K562 (cell line): ENCODE data around the gene PFN3. TPM values are rescaled to one million over a fixed set of nuclear protein-coding genes. Genes with fewer than 3 reads are reported as not detected.
A peak's percentile ranks its signal among the peaks of the same experiment; 100 is the strongest.

Experiments used
- BCL6 ChIP-seq: fragments of 250-450 bp; sonication (Bioruptor Pico); IDR thresholded peaks from 2 replicates; pipeline ENCODE4 v1.4.0; 2020
- EP400 ChIP-seq: fragments of 450-650 bp; IDR thresholded peaks from 2 replicates; pipeline ENCODE4 v1.6.1; 2017; ENCODE audit warnings: antibody characterized with exemption, mild to moderate bottlenecking, moderate library complexity
- ERF ChIP-seq: fragments of 450-650 bp; formaldehyde crosslinking; IDR thresholded peaks from 2 replicates; pipeline ENCODE4 v1.4.0; 2020; ENCODE audit warnings: mild to moderate bottlenecking, mixed read lengths
- HDAC3 ChIP-seq: fragments of 450-650 bp; IDR thresholded peaks from 2 replicates; pipeline ENCODE4 v1.6.1; 2018; ENCODE audit warnings: borderline replicate concordance, mild to moderate bottlenecking, moderate library complexity; ENCODE audit not compliant: partially characterized antibody
- HNRNPL ChIP-seq: fragments of 200-400 bp; formaldehyde crosslinking; IDR thresholded peaks from 2 replicates; pipeline ENCODE4 v1.6.1; 2017; ENCODE audit warnings: low read depth, mild to moderate bottlenecking, low read length
- ID3 ChIP-seq, 2 experiments: fragments of 250-450 bp in 1 of 2; fragments of 450-650 bp in 1 of 2; sonication (Bioruptor Pico) in 1 of 2; IDR thresholded peaks; 2 replicates each; pipeline versions ENCODE4 v1.6.1 to v1.8.0; 2016 to 2021; ENCODE audit warnings: mild to moderate bottlenecking in 2 of 2, moderate library complexity in 2 of 2, missing compliant biosample characterization in 1 of 2, missing genetic modification characterization in 1 of 2
- KDM5B ChIP-seq: fragments of 200-600 bp; sonication (generic); IDR thresholded peaks from 2 replicates; pipeline ENCODE4 v1.6.1; 2012; ENCODE audit warnings: low read depth, mild to moderate bottlenecking, moderate library complexity, low read length, control low read depth, inconsistent platforms; ENCODE audit not compliant: insufficient replicate concordance
- NR4A1 ChIP-seq, 2 experiments: fragments of 250-450 bp in 1 of 2; fragments of 450-650 bp in 1 of 2; sonication (Bioruptor Pico) in 1 of 2; IDR thresholded peaks; 2 replicates each; pipeline versions ENCODE4 v1.4.0 to v1.6.1; 2016 to 2020; ENCODE audit warnings: mild to moderate bottlenecking in 2 of 2, missing compliant biosample characterization in 1 of 2, missing genetic modification characterization in 1 of 2, moderate library complexity in 1 of 2
- PCBP1 ChIP-seq: fragments of 200-400 bp; formaldehyde crosslinking; IDR thresholded peaks from 2 replicates; pipeline ENCODE4 v1.6.1; 2018; ENCODE audit warnings: mild to moderate bottlenecking, low read depth, low read length; ENCODE audit not compliant: poor library complexity, severe bottlenecking
- PHB ChIP-seq: fragments of 250-450 bp; sonication (Bioruptor Pico); IDR thresholded peaks from 2 replicates; pipeline ENCODE4 v1.5.0; 2021
- SLC30A9 ChIP-seq: fragments of 250-450 bp; sonication (Bioruptor Pico); IDR thresholded peaks from 2 replicates; pipeline ENCODE4 v1.8.0; 2022; ENCODE audit warnings: mild to moderate bottlenecking, moderate library complexity
- TAF1 ChIP-seq: IDR thresholded peaks from 2 replicates; pipeline ENCODE4 v1.6.1; 2011; ENCODE audit warnings: mild to moderate bottlenecking, low read length, moderate library complexity; ENCODE audit not compliant: insufficient read depth, control insufficient read depth, severe bottlenecking; ENCODE audit errors: extremely low read depth
- TCF7 ChIP-seq: sonication (generic); IDR thresholded peaks from 2 replicates; pipeline ENCODE4 v1.6.1; 2016; ENCODE audit warnings: antibody characterized with exemption, borderline replicate concordance
- ZNF212 ChIP-seq: fragments of 450-650 bp; formaldehyde crosslinking; IDR thresholded peaks from 2 replicates; pipeline ENCODE4 v1.4.0; 2020; ENCODE audit warnings: mild to moderate bottlenecking
- ZNF431 ChIP-seq: sonication (generic); formaldehyde crosslinking; IDR thresholded peaks from 2 replicates; pipeline ENCODE4 v1.8.0; 2022; ENCODE audit warnings: mild to moderate bottlenecking, missing genetic modification reagents
- ZNF764 ChIP-seq: fragments of 250-450 bp; sonication (Bioruptor Pico); IDR thresholded peaks from 2 replicates; pipeline ENCODE4 v1.4.0; 2020; ENCODE audit warnings: low read depth, mild to moderate bottlenecking, moderate library complexity
- polyA plus RNA-seq, 8 experiments: library from polyadenylated mRNA; depleted of rRNA in 4 of 8; stranded (reverse) in 5 of 8; unstranded in 3 of 8; fragments of >200 nt; fragmentation: Nextera tagmentation in 2 of 8; fragmentation: Illumina TruSeq in 1 of 8; extraction: Ambion mirVana in 2 of 8; extraction: Trizol in 1 of 8; gene quantifications; 2 replicates each; pipeline versions ENCODE4 v1.2.1 to v1.2.3, GENCODE V29; 2011 to 2014; ENCODE audit warnings: inconsistent platforms in 1 of 8, missing spikeins in 1 of 8
- total RNA-seq, 7 experiments: library from RNA; depleted of rRNA in 6 of 7; stranded (reverse); fragments of >200 nt in 6 of 7; fragmentation: Illumina TruSeq in 2 of 7; extraction: Trizol in 2 of 7; gene quantifications; 2 replicates each; pipeline versions ENCODE4 v1.2.1 to v1.2.3, GENCODE V29; 2011 to 2021; ENCODE audit warnings: low replicate concordance in 1 of 7
- TF ChIP-seq, protein P1 (sequence below): sonication (generic); formaldehyde crosslinking; IDR thresholded peaks from 2 replicates; pipeline ENCODE4 v1.8.0; 2023; ENCODE audit warnings: mild to moderate bottlenecking, missing genetic modification reagents
- TF ChIP-seq, protein P2 (sequence below): sonication (generic); formaldehyde crosslinking; IDR thresholded peaks from 2 replicates; pipeline ENCODE4 v1.8.0; 2023; ENCODE audit warnings: mild to moderate bottlenecking, missing genetic modification reagents

The PFN3 gene
- total and polyA plus RNA-seq, 9 of the 15 experiments (the other 6 are each of a cell fraction or from before 2014, with no cell fraction given): not detected

DNA sequence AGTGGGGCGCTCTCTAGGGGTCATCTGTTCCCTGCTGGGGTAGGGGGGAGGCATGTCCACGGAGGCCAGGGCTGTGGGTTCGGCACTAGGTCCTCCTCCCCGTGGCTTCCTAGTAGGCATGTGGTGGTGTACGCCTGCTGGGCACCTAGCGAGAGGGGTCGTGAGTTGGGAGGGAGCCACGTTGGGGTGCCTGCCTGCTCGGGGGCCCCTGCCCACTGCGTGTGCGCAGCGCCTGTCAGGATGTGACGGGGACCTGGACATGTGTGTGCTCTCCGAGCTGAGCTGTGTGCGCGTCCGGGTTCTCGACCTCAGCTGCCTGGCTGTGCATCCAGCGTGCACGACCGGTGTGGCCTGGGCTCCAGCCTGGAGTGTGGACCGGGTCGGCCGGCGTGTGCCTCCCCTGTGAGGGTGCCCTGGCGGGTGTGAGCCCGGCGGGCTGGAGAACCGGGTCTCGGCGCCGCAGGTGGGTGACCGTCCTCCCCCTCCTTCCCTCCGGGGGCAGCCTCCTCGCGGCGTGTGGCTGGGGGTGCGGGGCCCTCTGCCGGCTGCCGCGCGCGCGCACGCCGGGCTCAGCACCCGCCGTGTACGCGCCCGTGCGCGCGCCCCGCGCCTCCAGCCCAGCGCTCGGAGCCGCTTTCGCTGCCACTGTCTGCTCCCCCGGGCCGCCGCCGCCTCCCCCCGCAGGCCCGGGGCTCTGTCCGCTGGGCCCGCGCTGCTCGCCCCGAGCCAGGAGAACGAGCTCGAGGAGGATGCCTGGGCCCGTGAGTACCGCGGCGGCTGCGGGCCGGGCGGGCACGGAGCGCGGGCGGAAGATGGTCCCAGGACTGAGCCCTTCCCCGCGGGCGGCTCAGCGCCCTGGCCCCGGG, 46.0 kb upstream of the PFN3 start, which contains the start of gene PRR7 (continued):
- TF ChIP-seq PHB (CRISPR knock-in tag) (peak; percentile 97), HDAC3 (no peak), BCL6 (no peak), ERF (CRISPR knock-in tag) (peak; percentile 91), ID3 (CRISPR knock-in tag; IDR thresholded peaks at IDR 0.05) (no peak), ID3 (tag; IDR thresholded peaks at IDR 0.05) (peak; percentile 64; the same call in 1 of the 2 replicates), NR4A1 (CRISPR knock-in tag; IDR thresholded peaks at IDR 0.05) (no peak; the same call in 1 of the 2 replicates), NR4A1 (tag; IDR thresholded peaks at IDR 0.05) (0 out of 2 replicates have a peak, but pooled peaks have one; percentile 61), TCF7 (peak; percentile 50; the same call in 1 of the 2 replicates), ZNF764 (CRISPR knock-in tag) (0 out of 2 replicates have a peak, but pooled peaks have one; percentile 8), KDM5B (peak; percentile 30), SLC30A9 (CRISPR knock-in tag) (0 out of 2 replicates have a peak, but pooled peaks have one; percentile 19), ZNF431 (CRISPR knock-in tag) (0 out of 2 replicates have a peak, but pooled peaks have one; percentile 47), EP400 (peak; percentile 29; the same call in 1 of the 2 replicates), ZNF212 (CRISPR knock-in tag) (peak; percentile 41; the same call in 1 of the 2 replicates), PCBP1 (no peak), TAF1 (peak; percentile 32), HNRNPL (peak; percentile 72; the same call in 1 of the 2 replicates)
- TF ChIP-seq, protein P1, sequence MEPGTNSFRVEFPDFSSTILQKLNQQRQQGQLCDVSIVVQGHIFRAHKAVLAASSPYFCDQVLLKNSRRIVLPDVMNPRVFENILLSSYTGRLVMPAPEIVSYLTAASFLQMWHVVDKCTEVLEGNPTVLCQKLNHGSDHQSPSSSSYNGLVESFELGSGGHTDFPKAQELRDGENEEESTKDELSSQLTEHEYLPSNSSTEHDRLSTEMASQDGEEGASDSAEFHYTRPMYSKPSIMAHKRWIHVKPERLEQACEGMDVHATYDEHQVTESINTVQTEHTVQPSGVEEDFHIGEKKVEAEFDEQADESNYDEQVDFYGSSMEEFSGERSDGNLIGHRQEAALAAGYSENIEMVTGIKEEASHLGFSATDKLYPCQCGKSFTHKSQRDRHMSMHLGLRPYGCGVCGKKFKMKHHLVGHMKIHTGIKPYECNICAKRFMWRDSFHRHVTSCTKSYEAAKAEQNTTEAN (CRISPR knock-in tag): no peak
- TF ChIP-seq, protein P2, sequence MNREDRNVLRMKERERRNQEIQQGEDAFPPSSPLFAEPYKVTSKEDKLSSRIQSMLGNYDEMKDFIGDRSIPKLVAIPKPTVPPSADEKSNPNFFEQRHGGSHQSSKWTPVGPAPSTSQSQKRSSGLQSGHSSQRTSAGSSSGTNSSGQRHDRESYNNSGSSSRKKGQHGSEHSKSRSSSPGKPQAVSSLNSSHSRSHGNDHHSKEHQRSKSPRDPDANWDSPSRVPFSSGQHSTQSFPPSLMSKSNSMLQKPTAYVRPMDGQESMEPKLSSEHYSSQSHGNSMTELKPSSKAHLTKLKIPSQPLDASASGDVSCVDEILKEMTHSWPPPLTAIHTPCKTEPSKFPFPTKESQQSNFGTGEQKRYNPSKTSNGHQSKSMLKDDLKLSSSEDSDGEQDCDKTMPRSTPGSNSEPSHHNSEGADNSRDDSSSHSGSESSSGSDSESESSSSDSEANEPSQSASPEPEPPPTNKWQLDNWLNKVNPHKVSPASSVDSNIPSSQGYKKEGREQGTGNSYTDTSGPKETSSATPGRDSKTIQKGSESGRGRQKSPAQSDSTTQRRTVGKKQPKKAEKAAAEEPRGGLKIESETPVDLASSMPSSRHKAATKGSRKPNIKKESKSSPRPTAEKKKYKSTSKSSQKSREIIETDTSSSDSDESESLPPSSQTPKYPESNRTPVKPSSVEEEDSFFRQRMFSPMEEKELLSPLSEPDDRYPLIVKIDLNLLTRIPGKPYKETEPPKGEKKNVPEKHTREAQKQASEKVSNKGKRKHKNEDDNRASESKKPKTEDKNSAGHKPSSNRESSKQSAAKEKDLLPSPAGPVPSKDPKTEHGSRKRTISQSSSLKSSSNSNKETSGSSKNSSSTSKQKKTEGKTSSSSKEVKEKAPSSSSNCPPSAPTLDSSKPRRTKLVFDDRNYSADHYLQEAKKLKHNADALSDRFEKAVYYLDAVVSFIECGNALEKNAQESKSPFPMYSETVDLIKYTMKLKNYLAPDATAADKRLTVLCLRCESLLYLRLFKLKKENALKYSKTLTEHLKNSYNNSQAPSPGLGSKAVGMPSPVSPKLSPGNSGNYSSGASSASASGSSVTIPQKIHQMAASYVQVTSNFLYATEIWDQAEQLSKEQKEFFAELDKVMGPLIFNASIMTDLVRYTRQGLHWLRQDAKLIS: 0 out of 2 replicates have a peak, but pooled peaks have one; percentile 34
